HFF-Myc (cell line): Measurements from ENCODE around the gene RALGAPA2.

Source experiments
- DNase-seq: peaks from one replicate; pipeline ENCODE4 v3.0.0-alpha.2; 2011; ENCODE audit warnings: low read depth; ENCODE audit errors: extremely low read depth
- H3K4me3 ChIP-seq: replicated peaks from 2 replicates; pipeline ENCODE4 v1.5.1; 2011; ENCODE audit warnings: low read depth, mild to moderate bottlenecking, control low read depth, low read length
- CTCF ChIP-seq: IDR thresholded peaks from 2 replicates; pipeline ENCODE4 v1.5.1; 2012; ENCODE audit warnings: mild to moderate bottlenecking, low read depth, low read length, control low read depth; ENCODE audit errors: missing control alignments

Gene RALGAPA2

DNA sequence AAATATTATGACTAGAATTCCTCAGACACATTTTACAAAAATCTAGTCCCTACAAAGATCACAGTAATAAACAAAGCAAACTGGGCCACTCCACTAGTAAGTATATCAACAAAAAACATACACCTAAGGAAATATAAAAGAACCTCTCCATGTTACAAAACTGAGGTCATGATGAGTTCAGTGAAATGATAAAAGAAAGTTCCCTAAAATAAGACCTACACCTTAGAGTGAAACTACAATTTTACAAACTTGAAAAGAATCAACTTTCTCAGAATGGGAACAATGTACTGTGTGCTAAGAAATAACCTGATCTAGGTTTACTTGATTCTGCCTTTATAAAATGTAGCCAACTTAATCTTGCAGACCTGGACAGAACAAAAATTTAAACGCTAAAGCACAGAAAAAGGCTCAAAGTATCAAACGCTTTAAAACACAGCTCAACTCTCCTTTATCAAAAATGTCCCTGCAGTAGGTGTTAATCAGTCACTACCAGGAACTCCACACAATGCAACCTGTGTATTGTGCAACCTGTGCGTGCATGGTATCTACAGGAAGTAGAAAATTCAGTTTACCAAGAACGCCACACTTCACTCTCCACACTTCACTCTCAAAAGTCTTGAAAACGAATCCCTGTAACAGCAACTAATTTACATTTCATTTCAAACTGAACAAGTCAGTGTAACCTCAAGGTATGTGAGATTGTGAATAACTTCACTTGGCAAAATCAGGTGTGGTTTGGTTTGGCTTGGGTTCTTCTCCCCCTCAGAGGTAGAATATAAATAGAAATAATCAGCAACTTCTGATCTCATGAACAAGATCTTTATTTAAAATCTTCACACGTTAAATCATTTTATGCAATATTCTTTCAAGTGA lies 1.8 kb downstream of the RALGAPA2 start:
- no peak overlapping the region for H3K4me3 ChIP-seq
- no peak for DNase-seq
- no peak for TF ChIP-seq CTCF

- DNase-seq, result no peak
- no peak for TF ChIP-seq CTCF
- H3K4me3 ChIP-seq, result no peak overlapping the region
Observed at GRCh38 chr20:20709887-20710286, 2.6 kb downstream of the RALGAPA2 start.

- TF ChIP-seq CTCF, result no peak
- no peak for DNase-seq
- no peak overlapping the region for H3K4me3 ChIP-seq
Observed at GRCh38 chr20:20706285-20706684, 6.2 kb downstream of the RALGAPA2 start.

GRCh38 chr20:20702330-20703245 lies 9.9 kb downstream of the RALGAPA2 start:
- TF ChIP-seq CTCF, result no peak
- no peak for DNase-seq
- H3K4me3 ChIP-seq, result no peak overlapping the region

- H3K4me3 ChIP-seq, result no peak overlapping the region
- no peak for TF ChIP-seq CTCF
- DNase-seq, result no peak
Observed at GRCh38 chr20:20699917-20700316, 12.5 kb downstream of the RALGAPA2 start.

DNA sequence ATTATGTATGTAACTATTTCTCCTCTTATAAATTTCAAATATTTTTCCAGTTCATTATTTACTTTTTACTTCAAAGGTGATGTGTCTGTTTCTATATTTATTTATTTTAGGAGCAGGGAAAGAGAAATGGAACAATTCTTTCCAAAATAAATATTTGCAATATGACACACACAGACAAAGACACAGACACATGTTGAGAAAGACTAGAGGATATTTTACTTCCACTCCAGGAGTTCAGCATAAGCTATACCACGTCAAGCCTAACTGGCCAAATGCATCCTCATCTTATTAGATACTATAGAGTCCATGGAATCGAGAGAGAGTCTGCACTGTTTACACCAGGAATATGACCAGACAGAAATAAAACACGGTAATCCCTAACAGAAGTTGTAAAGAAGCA lies 13.3 kb downstream of the RALGAPA2 start:
- no peak overlapping the region for H3K4me3 ChIP-seq
- no peak for DNase-seq
- TF ChIP-seq CTCF, result no peak
